NOMO-1 treated with dmso at 0.1 percent for 144 hours (cell line): Measurements from ENCODE around the gene QSOX2.

ENCODE experiments used
- DNase-seq: peaks from one replicate; lab custom pipeline; 2025; ENCODE audit not compliant: unreplicated experiment; lab: John Stamatoyannopoulos, UW

The QSOX2 gene

GRCh38 chr9:136192289-136193126 lies 53.1 kb downstream of the QSOX2 start:
- no peak for DNase-seq

GRCh38 chr9:136191960-136192286 lies 53.7 kb downstream of the QSOX2 start:
- no peak for DNase-seq

GRCh38 chr9:136191099-136191959 lies 54.3 kb downstream of the QSOX2 start:
- no peak for DNase-seq

GRCh38 chr9:136190656-136191055 lies 55.0 kb downstream of the QSOX2 start:
- no peak for DNase-seq

- DNase-seq = no peak
Measured at GRCh38 chr9:136190237-136190601, 55.4 kb downstream of the QSOX2 start.

GRCh38 chr9:136189394-136190236 lies 56.0 kb downstream of the QSOX2 start:
- DNase-seq = no peak

GRCh38 chr9:136187683-136188586 lies 57.7 kb downstream of the QSOX2 start:
- DNase-seq = no peak

- DNase-seq = no peak
Measured at GRCh38 chr9:136187197-136187596, 58.4 kb downstream of the QSOX2 start.

GRCh38 chr9:136186386-136186785 lies 59.2 kb downstream of the QSOX2 start:
- DNase-seq = no peak

GRCh38 chr9:136185596-136186366 lies 59.8 kb downstream of the QSOX2 start:
- DNase-seq = no peak

- DNase-seq = no peak
Measured at GRCh38 chr9:136185066-136185465, 60.5 kb downstream of the QSOX2 start.

GRCh38 chr9:136182850-136183422 lies 62.7 kb downstream of the QSOX2 start:
- DNase-seq = no peak

GRCh38 chr9:136182420-136182787 lies 63.2 kb downstream of the QSOX2 start:
- DNase-seq = no peak

- no peak for DNase-seq
Measured at GRCh38 chr9:136181784-136182419, 63.7 kb downstream of the QSOX2 start.

GRCh38 chr9:136180586-136180985 lies 65.0 kb downstream of the QSOX2 start:
- DNase-seq = no peak

- DNase-seq = no peak
Measured at GRCh38 chr9:136179761-136180160, 65.9 kb downstream of the QSOX2 start.

- no peak for DNase-seq
Measured at GRCh38 chr9:136179101-136179616, 66.5 kb downstream of the QSOX2 start.

GRCh38 chr9:136178773-136179075 lies 66.9 kb downstream of the QSOX2 start:
- DNase-seq = no peak
